Activated B cell treated with CpG ODN at 0.5 μM for 24 hours (primary cell): ENCODE results near the gene ADIG. TPM values are rescaled to one million over a fixed set of nuclear protein-coding genes. Genes with fewer than 3 reads are reported as not detected.

Experiments
- ATAC-seq: fragments of 200-7000 bp; cut with Tn5 transposase; one replicate; pipeline ENCODE4 v1.10.0; 2021; ENCODE audit warnings: low read depth, mild to moderate bottlenecking, moderate library complexity
- CTCF ChIA-PET: fragments of 350-600 bp; sonication (Branson Sonifier 250); formaldehyde crosslinking; loops from one replicate; lab custom pipeline; 2021; ENCODE audit warnings: antibody characterized with exemption; lab: Charles Lee
- POLR2A ChIA-PET: fragments of 350-600 bp; sonication (Branson Sonifier 250); formaldehyde crosslinking; loops from one replicate; lab custom pipeline; 2021; ENCODE audit warnings: antibody characterized with exemption; lab: Charles Lee
- DNase-seq: peaks from one replicate; pipeline ENCODE4 v3.0.0; 2022
- H3K27ac Mint-ChIP-seq: one replicate; pipeline ENCODE4 v1.8.0; 2020; ENCODE audit warnings: mixed read lengths
- H3K27me3 Mint-ChIP-seq: one replicate; pipeline ENCODE4 v1.8.0; 2021; ENCODE audit warnings: mixed read lengths
- H3K36me3 Mint-ChIP-seq: one replicate; pipeline ENCODE4 v1.8.0; 2021; ENCODE audit warnings: low read depth, mixed read lengths
- H3K4me1 Mint-ChIP-seq: one replicate; pipeline ENCODE4 v1.8.0; 2021; ENCODE audit warnings: mixed read lengths
- H3K4me3 Mint-ChIP-seq: one replicate; pipeline ENCODE4 v1.8.0; 2020; ENCODE audit warnings: mild to moderate bottlenecking, mixed read lengths
- H3K9me3 Mint-ChIP-seq: one replicate; pipeline ENCODE4 v1.8.0; 2020; ENCODE audit warnings: mixed read lengths
- CTCF ChIP-seq: fragments of 200-600 bp; IDR thresholded peaks from one replicate; pipeline ENCODE4 v1.8.0; 2022; ENCODE audit warnings: antibody characterized with exemption, mild to moderate bottlenecking
- intact Hi-C: fragments of 100-400 bp; cut with micrococcal nuclease; formaldehyde crosslinking; loops from one replicate; pipeline ENCODE4 v1.15.1; 2024
- total RNA-seq: library from RNA; stranded (reverse); gene quantifications from 2 replicates; pipeline ENCODE4 v1.2.3, GENCODE V29; 2022

ADIG gene
- total RNA-seq, 1 donor from 2014 or later = not detected

- no peak for TF ChIP-seq CTCF
- DNase-seq = no peak
- H3K27ac Mint-ChIP-seq = no peak overlapping the region
- intact Hi-C loops = no loop called here
- H3K4me3 Mint-ChIP-seq = no peak overlapping the region
- H3K36me3 Mint-ChIP-seq = no peaks in the 10 kb centered on the region
- ATAC-seq = no peak
- no peaks in the 10 kb centered on the region for H3K9me3 Mint-ChIP-seq
- ChIA-PET CTCF (no interaction called here), POLR2A (no interaction called here)
- no peaks in the 10 kb centered on the region for H3K4me1 Mint-ChIP-seq
- peaks cover 8% of the 10 kb centered on the region for H3K27me3 Mint-ChIP-seq
Observed at GRCh38 chr20:38583306-38583705, 2.3 kb downstream of the ADIG start.

- Mint-ChIP-seq H3K4me1 (no peaks in the 10 kb centered on the region), H3K27me3 (peaks cover 8% of the 10 kb centered on the region), H3K9me3 (no peaks in the 10 kb centered on the region), H3K36me3 (no peaks in the 10 kb centered on the region), H3K27ac (no peak overlapping the region), H3K4me3 (no peak overlapping the region)
- intact Hi-C loops = no loop called here
- POLR2A ChIA-PET = no interaction called here
- ATAC-seq (no peak), DNase-seq (no peak)
- TF ChIP-seq CTCF = no peak
- CTCF ChIA-PET = no interaction called here
Observed at GRCh38 chr20:38584099-38584763, 3.2 kb downstream of the ADIG start.

- no peak overlapping the region for H3K27ac Mint-ChIP-seq
- H3K27me3 Mint-ChIP-seq = peaks cover 8% of the 10 kb centered on the region
- DNase-seq (no peak), ATAC-seq (no peak)
- no peak for TF ChIP-seq CTCF
- H3K4me1 Mint-ChIP-seq = no peaks in the 10 kb centered on the region
- H3K36me3 Mint-ChIP-seq = no peaks in the 10 kb centered on the region
- no peaks in the 10 kb centered on the region for H3K9me3 Mint-ChIP-seq
- ChIA-PET CTCF (no interaction called here), POLR2A (no interaction called here)
- intact Hi-C loops = no loop called here
- no peak overlapping the region for H3K4me3 Mint-ChIP-seq
Observed at GRCh38 chr20:38585404-38586180, 4.6 kb downstream of the ADIG start.

GRCh38 chr20:38586181-38586525 lies 5.2 kb downstream of the ADIG start:
- no peak for DNase-seq
- Mint-ChIP-seq H3K4me3 (no peak overlapping the region), H3K27me3 (peaks cover 8% of the 10 kb centered on the region), H3K36me3 (no peaks in the 10 kb centered on the region), H3K27ac (no peak overlapping the region), H3K4me1 (no peaks in the 10 kb centered on the region), H3K9me3 (no peaks in the 10 kb centered on the region)
- CTCF ChIA-PET = no interaction called here
- no peak for ATAC-seq
- POLR2A ChIA-PET = no interaction called here
- intact Hi-C loops = no loop called here
- no peak for TF ChIP-seq CTCF

GRCh38 chr20:38588303-38588702 lies 7.3 kb downstream of the ADIG start:
- intact Hi-C loops = no loop called here
- ATAC-seq (no peak), DNase-seq (no peak)
- no peaks in the 10 kb centered on the region for H3K4me1 Mint-ChIP-seq
- no peak for TF ChIP-seq CTCF
- CTCF ChIA-PET = no interaction called here
- H3K4me3 Mint-ChIP-seq = no peak overlapping the region
- H3K27me3 Mint-ChIP-seq = peaks cover 8% of the 10 kb centered on the region
- H3K9me3 Mint-ChIP-seq = no peaks in the 10 kb centered on the region
- no peak overlapping the region for H3K27ac Mint-ChIP-seq
- POLR2A ChIA-PET = no interaction called here
- no peaks in the 10 kb centered on the region for H3K36me3 Mint-ChIP-seq
